Activated gamma-delta T cell (primary cell): Measurements from ENCODE around the gene OSM.

ENCODE experiments used
- DNase-seq: peaks from one replicate; lab custom pipeline; 2025; lab: John Stamatoyannopoulos, UW
- total RNA-seq, 2 donors: gene quantifications; one replicate each; lab custom pipeline; 2026; lab: John Stamatoyannopoulos, UW

OSM gene
- total RNA-seq: 6.5 to 9.1 reads per million in 2 donors

DNA sequence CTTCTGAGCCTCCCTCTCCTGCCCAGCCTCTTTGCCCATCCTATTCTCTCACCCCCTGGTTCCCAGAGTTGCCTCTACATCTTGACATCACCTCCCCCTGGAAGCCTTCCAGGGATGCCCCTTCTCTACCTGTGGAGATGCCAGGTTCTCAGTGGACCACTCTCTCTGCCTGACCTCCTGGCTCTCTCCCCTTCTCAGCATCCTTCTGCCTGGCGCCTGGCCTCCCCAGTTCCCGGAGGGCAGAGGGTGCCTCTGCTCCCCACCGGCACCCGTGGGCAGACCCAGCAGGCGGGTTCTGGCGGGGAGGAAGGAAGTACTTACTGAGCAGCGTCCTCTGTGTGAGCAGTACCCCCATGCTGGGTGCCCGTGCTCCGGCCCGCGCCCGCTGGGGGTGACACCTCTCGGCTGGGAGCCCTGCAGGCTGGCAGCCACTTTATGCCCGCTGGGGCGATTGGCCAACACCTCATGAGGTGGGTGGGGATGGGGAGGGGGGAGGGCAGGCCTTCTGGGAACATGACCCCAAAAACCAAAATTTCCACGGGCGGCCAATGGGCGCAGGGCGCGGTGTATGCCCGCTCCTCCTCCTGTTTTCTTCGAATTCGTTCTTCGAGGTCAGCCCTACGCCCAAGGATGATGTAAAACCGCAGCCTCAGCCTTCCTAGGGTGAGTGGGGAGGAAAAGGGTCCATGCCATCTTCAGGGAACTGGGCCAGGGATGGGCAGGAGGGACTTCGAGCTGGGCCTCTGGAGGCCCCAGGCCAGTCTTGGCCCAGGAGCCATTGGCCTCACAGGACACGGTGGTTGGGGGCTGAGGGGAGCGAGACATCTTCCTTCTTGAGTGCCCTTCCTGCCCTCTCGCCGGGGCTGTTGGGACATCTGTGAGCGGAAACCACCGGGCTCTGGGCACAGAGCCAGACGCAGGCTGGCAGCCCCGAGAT lies at the start of gene OSM:
Gene OSM, minus strand, starts transcription at position 407 of the 937 bp plus-strand sequence. Its CDS starts 52 bp downstream, at position 355.
- peak; percentile 63 for DNase-seq

DNA sequence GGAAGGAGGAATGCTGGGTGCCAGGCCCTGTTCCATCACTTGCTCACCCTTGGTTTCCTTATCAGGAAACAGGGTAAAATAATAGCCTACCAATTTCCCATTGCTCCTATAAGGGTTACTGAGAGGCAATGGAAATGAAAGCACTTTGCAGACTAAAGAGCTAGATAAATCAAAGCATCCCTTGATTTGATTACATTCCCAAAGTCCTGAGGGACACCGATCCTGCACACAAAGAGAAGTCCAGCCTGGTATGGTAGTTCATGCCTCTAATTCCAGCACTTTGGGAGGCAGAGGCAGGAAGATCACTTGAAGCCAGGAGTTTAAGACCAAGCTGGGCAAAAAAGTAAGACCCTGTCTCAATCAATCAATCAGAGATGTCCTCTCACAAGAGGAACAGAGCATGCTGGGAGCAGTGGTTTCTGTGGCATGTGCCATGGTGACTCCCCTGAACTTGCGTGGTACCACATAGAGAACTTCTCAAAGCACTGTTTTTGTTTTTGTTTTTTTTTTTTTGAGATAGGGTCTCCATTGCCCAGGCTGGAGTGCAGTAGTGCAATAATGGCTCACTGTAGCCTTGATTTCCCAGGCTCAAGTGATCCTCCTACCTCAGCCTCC lies 49.4 kb upstream of the OSM start:
- DNase-seq: no peak

DNA sequence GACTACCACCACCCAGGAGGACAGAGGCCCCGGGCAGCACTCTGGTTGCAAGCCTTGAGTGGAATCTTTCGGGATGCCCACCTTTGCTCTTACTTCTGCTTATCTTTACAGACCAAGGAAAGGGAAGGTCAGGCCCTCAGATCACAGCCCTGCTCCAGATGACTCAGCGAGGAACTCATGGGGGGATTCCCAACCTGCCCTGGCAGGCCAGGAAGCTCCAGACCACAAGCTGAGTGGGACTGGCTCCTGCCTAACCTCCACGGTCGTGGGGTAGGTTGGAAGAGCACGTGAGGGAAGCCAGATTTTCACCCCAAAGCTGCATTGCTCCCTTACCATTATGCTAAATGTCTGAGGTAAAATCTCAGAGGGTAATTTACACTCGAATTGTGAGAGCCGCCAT lies 48.3 kb upstream of the OSM start:
- DNase-seq: no peak

DNA sequence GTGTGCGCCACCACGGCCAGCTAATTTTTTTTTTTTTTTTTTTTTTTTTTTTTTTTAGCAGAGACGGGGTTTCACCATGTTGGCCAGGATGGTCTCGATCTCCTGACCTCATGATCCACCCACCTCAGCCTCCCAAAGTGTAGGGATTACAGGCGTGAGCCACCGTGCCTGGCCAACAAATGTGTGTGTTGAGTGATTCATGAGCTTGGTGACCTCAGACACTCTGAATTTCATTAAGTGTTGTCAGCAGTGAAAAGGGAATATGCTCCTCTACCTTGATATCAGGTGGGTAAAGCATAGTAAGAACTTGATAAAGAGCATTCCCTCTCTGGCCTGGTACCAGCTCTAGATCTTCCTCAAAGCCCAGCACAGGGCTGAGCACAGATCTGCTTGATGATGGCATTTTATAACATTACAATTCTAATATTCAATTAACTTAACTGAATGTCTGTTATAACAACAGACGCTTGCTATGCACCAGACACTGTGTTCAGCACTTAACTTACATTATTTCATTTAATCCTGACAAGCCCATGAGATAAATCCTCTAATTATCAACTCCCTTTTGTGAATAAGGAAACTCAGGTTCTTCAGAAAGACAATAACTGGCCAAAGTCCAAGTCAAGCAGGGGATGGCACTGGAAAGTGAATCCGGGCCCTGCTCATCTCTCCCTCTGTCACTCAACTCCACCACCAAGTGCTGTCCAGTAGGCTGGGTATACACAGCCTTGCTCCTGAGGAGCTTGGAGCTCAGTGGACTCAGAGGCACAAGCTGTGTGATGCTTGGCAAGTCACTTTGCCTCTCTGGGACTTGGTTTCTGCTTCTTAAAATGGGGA lies 47.1 kb upstream of the OSM start:
- DNase-seq: no peak

DNA sequence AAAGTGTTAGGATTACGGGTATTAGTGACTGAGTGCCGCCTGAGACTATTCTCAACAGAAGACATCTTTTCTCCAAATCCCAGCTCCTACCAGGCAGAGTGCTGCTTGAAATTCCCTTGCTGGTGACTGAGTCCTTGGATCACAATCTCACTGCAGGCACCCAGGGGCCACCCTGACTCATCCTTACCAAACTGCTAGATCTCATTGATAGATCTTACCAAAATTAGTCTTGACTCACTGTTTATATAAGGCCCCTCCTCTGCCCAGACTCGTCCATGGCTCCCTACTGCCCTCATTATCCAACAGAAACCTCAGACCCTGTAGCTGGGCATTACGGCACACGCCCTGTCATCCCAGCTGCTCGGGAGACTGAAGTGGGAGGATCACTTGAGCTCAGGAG lies 45.4 kb upstream of the OSM start:
- no peak for DNase-seq

DNA sequence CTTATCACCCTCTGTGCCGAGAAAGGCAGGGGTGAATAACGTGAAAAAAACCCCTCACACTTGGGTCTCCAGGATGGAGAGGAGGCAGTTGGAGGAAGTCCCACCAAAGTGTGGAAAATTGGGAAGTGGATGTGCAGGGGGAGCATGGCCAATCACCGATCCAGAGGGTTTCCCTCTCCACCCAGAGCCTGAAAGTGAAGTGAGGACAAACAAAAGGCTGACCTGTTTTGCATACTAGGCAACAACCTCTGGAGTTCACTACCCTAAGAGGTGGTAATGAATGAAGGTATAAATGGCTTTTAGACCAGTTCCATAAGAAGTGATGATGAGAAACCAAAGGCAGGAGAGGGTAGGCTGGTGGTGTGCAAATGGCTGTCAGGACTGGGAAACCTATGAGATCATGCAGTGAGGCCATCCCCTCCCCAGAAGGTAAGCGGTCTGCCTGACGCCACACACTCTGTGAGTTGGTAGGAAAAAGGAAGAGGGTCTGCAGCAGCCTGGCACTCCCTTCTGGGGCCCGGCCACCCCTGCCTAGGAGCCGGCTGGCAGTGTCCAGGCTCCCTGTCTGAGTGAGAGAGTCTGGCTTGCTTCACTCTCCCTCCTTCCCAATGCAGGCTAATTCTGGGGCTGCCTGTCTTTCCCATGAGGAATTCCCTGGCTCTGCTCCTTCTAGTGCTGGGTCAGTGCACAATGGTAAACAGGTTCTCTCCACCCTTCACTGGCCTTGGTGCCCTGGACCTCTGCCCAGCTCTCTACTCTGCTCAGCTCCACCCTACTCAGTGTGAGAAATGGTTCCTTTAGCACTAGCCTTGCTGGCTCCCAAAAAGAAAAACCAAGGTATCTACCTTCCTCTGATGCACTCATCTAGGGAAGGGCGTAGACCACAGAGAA lies 44.5 kb upstream of the OSM start:
- no peak for DNase-seq

DNA sequence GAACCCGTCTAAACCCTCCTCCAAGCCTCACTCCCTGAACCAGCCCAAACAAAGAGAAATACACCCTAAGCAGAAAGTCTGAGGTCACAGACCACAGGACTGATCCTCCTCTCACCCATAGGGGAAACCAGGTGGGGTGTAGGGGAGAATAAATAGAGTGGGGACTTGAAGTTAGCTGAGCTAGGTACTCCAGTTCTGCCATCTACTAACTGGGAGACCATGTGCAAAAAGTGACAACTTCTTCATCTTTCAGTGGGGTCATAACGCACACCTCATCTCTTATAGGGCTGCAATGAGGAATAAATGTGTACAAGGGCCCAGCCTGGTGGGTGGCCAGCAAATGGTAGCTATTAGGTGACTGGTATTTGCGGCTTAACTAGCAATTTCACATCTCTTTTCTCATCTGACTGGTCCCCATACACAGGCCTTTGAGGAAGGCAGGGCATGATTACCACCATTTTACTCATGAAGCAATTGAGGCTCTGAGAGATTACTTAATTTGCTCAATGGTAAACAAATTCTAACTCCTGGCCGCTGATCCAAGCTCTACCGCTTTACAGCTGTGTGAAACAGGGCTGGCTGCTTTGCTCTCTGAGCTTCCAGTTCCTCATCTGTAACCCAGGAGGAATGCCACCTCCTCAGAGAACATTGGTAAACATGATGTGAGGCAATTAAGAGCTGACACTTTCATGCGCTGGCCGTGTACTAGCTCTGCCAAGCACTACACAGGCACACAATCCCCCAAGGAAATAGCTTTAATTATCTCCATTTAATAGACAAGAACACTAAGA lies 43.5 kb upstream of the OSM start:
- DNase-seq: no peak

DNA sequence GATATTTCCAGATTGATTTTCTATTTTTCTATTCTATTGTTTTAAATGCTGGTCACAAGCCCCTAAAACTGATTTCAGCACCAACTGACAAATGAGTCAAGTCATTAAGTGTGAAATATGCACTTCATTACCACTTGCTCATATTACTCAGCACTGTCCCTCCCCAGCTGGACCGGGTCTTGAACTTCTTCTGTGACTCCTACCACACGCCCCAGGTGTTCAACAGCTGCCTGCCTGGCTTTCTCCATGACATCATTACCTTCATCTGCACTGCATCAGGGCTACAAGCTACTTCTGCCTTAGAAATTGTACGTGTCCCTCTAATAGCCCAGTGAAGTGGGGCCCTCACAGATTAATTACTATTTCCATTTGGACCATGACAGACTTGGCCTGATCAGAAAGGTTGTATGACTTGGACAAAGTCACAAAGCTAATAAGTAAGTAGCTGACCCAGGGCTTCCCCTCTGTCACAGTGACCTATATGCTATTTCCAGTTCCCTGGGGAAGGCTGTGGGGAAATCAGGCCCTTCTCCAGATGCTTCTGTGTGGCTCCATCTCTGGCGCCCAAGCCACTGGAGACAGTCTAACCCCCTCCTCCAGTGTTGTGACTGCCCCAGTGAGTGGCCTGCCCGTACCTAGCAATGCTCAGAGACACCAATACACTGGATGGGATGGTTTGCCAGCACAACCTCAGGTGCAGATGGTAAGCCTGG lies 42.0 kb upstream of the OSM start:
- DNase-seq: no peak

DNA sequence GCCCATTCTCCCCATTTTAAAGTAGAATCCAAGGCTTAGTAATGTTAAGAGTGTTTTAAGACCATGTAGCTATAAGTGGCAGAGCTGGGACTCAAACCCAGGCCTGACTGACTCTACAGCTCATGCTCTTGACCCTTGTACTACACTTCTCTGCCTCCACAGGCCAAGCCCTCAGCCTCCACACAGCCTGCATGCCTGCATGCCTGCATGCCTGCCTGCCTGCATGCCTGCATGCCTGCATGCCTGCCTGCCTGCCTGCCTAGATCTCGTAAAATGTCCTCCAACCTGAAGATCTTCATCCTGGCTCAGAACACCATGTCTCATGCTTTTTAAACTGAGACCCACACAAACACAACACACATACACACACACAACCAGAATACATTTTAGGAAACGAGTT lies 41.4 kb upstream of the OSM start:
- DNase-seq: no peak

DNA sequence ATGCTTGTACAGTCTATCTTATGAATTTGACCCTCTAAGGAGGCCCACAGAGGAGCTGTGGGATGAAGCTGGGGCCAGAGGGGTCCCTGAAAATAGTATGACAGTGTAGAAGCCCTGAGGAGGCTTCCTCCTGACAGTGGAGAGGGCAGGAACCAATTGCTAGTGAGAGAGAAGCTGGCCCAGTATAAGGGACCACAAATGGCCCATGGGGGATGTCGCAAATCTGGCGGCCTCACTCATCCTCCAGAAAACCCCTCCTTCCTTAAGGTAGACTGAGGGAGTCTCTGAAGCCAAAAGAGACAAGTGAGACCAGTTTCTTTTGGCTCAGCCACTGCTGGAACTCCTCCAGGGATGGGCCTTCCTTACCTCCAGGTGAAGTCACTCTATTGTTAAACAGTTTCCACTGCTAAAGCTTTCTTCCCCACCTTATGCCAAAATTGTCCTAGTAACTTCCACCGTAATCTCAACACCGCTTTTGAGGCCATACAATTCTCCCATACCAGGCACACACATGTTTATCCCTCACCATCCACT lies 40.5 kb upstream of the OSM start:
- no peak for DNase-seq

DNA sequence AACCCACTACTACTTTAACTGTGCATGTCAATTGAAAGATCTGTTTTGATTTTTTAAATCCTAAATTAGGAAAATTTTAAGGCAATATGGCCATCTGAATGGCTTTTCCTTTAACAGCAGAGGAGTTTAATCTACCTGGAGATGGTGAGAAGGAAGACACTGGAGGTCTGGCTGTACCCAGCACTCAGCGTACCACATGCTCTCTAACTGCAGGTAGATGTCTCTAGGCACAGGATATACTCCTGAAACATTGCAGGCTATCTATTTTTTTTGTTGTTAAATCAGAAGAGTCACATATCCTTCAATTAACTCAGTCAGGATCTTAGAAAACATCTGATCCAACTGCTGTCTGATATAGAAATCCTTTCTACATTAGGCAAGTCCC lies 40.0 kb upstream of the OSM start:
- DNase-seq: no peak

DNA sequence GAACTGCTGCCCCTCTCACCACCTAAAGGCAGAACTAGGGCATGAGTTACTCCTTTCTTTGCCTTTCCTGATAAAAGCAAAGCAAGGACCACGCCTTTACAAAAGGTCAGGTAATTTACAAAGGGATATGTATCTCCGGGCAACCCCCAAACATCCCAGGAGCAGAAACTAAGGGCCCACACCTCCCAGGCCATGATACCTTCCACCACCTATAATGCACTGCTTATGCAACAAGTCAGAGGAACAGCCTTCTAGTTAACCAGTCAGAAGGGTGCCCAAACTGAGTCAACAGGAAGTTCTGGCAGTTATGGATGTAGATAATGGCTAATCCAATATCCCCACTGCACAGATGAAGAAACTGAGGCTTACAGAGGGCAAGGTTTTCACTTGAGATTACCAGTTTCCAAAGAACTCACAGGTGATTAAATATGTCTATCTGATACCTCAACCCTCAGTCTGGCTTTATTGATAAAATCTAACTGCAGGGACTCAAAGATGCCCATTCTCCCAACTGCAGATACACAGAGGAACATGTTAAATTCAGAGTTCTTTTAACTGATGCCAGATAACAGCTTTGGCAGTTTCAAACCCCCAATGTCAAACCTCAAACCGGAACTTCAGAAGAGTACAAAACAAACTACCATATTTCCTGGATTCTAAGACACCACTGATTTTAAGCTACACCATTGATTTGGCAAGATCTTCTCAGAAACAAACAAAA lies 39.4 kb upstream of the OSM start:
- DNase-seq: no peak

DNA sequence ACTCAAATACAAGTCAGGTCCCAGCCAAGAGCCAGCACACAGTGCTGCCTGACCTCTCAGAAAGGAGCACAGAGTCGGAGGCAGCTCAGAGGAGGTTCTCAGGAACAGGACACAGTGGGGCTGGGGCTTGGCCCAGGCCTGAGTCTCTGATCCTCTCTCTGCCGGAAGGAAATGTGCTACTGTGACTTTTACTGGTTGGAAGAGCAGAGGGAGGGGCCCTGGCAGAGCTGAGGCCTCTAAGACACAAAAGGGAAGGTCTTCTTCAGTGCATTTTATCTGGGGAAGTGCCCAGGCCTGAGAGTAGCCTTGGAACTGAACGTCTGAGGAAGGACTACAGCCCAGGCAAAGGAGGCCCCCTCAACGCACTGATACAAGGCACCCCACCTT lies 38.9 kb upstream of the OSM start:
- DNase-seq: no peak

DNA sequence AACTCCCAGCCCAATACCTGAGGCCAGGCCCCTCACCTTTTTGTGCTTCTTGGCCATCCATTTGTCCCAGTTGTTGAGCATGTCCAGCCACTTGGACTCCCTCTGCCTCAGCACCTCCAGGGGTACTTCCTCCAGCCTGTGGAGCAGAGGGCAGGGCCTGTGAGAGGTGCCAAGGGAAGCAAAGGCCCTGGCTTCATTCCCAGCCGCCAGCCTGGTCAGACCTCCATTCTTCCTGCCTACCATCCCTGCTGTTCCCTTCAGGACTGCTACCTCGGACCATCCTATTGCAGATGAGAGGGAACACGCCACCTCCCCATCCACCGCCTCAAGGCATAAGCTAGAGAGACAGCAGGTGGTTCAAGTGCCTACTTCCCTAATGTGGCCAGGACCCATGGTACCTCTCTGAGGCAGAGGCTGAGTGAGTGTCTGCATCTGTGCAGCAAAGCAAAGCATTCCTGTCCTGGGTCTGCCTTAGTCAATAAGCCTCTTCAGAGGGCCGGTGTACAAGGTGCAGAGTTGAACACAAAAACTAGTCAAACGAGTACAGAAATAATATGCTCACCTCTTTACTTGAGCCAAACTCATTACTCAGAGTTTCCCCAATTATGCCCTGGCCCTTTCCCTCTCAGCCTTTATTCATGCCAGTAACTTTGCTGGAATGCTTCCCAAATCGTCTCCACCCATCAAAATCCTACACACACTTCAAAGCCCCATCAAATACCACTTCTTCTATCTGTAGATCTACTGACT lies 38.0 kb upstream of the OSM start:
- DNase-seq: no peak

DNA sequence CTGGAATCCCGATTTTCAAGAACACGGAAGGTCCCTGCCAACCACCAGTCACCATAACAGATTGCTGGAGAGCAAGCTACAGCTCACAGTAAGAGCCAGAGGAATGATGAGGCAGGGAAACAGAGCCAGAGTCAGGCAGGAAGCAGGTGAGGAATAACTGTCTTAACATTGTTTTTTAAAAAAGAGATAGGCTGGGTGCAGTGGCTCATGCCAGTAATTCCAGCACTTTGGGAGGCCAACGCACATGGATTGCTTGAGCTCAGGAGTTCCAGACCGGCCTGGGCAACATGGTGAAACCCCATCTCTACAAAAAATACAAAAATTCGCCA lies 36.1 kb upstream of the OSM start:
- DNase-seq: no peak

DNA sequence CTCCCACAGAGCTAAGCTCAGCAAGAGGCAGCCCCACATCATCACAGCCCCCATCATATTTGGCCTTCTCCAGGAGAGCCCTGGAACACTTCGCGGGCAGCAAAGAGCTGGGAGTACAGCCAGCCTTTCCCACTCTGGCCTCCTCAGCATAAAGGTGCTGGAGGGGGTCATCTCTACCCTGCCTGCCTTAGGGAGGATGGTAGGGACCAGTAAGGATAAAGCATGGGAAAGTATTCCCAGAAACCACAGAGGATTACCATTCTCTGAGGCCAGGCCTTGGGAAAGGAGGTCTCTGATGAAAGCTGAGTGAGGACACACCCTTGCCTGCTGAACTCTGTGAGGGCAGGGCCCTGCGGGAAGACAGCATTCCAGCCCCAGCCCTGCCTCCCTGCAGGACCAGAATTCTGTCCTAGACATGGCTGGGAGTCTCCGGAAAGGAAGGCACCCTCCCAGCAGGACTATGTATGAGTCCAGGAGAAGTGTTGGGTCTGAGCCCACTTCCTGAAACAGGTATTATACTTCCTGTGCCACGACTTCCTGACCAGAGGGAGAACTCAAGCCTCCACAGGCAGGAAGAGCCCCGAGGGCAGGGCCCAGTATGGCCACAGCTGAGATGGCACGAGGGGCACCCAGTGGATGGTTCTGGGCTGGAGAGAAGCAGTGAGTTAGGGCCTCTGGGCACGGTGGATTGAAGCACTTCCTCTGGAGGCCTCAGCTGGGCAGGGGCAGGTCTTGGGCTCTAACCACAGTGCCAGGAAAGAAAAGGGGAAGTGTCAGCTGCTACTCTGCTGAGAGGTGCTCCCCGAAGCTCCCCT lies 35.6 kb upstream of the OSM start:
- DNase-seq: no peak

DNA sequence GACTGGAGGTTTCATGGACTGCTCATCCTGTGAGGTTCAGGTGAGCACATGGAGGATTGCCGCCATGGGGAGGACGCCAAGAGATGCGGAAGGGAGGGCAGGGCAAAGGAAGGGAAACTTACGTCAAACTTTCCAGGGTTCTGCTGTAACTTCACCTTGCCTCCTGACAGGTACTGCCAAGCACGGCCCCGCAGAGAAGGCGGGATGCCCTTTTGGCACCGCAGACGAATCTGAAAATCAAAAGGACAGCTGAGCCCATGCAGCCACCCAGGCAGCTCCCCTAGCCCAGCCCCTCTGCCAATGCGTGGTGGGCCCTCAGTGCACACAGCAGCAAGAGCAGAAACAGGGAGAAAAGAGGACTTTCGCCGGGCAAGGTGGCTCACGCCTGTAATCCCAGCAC lies 32.7 kb upstream of the OSM start:
- DNase-seq: no peak
